OCI-LY7 (cell line): ENCODE data around the gene FSHR.

Source experiments
- CTCF ChIP-seq: fragments of 200-600 bp; sonication (generic); conservative IDR thresholded peaks from 2 replicates; pipeline ENCODE4 v1.5.1; 2014; ENCODE audit warnings: mild to moderate bottlenecking, antibody characterized with exemption, low read length, moderate library complexity, mixed read lengths
- EZH2phosphoT487 ChIP-seq: fragments of 200-600 bp; sonication (generic); IDR thresholded peaks from 2 replicates; pipeline ENCODE4 v1.6.1; 2018; ENCODE audit warnings: low read depth, borderline replicate concordance, mild to moderate bottlenecking, mixed run types, antibody characterized with exemption, low read length, moderate library complexity, mixed read lengths

- TF ChIP-seq CTCF, result no peak
- no peak for TF ChIP-seq EZH2phosphoT487
Measured at GRCh38 chr2:49111456-49111855, 42.9 kb downstream of the FSHR start.
